ENCODE data around the gene KARS1. TPM values are rescaled to one million over a fixed set of nuclear protein-coding genes. Genes with fewer than 3 reads are reported as not detected.
A peak's percentile ranks its signal among the peaks of the same experiment; 100 is the strongest.

The KARS1 gene
- total RNA-seq, 4 donors from 2014 or later: 88.6 to 110 (median 100) TPM

GRCh38 chr16:75624921-75625334 lies 22.5 kb downstream of the KARS1 start:
- intact Hi-C loops (cut with DNase I; ENCODE audit: low total_unique reads): loop anchor here (10.0 kb wide), 1 partner anchor 160 kb away; the partner anchor contains the start of gene TMEM170A
- no peak overlapping the region for H3K4me3 ChIP-seq (ENCODE audit: low read depth, poor library complexity, severe bottlenecking)
- no peak for DNase-seq (ENCODE audit: low spot score in 2 of 2)
- TF ChIP-seq CTCF (IDR thresholded peaks at IDR 0.05): no peak
- TF ChIP-seq POLR2A (IDR thresholded peaks at IDR 0.05): no peak
- WGBS, 2 donors: 77 to 81% methylated on average over 4 of the region's 4 CpGs

GRCh38 chr16:75622761-75623605 lies 24.5 kb downstream of the KARS1 start, which contains the start of gene ADAT1:
ADAT1 (minus strand) TSS chr16:75623281; CDS start chr16:75620799, 2,482 bp downstream.
- TF ChIP-seq POLR2A (IDR thresholded peaks at IDR 0.05) (peak in 1 of 2 donors; percentile 13), CTCF (IDR thresholded peaks at IDR 0.05) (no peak)
- intact Hi-C loops (cut with DNase I; ENCODE audit: low total_unique reads): loop anchor here (10.0 kb wide), 1 partner anchor 158 kb away; the partner anchor contains the start of gene TMEM170A
- 0 to 1% methylated on average over 42 to 53 of the region's 62 CpGs for WGBS, 2 donors
- H3K4me3 ChIP-seq (ENCODE audit: low read depth, poor library complexity, severe bottlenecking): peak within 1 kb of the TSS; percentile 57
- DNase-seq (ENCODE audit: low spot score in 2 of 2): peak; percentile 98 to 100

- intact Hi-C loops (cut with DNase I; ENCODE audit: low total_unique reads): loop anchor here (10.0 kb wide), 1 partner anchor 156 kb away; the partner anchor contains the start of gene TMEM170A
- WGBS, 2 donors: 9 to 10% methylated on average over 2 of the region's 2 CpGs
- H3K4me3 ChIP-seq (ENCODE audit: low read depth, poor library complexity, severe bottlenecking): no peak overlapping the region
- no peak for TF ChIP-seq POLR2A (IDR thresholded peaks at IDR 0.05)
- no peak for TF ChIP-seq CTCF (IDR thresholded peaks at IDR 0.05)
- DNase-seq (ENCODE audit: low spot score in 2 of 2): no peak
Observed at GRCh38 chr16:75621170-75621477, 26.3 kb downstream of the KARS1 start.

- no peak for TF ChIP-seq CTCF (IDR thresholded peaks at IDR 0.05)
- TF ChIP-seq POLR2A (IDR thresholded peaks at IDR 0.05): no peak
- DNase-seq (ENCODE audit: low spot score in 2 of 2): no peak
- no peak overlapping the region for H3K4me3 ChIP-seq (ENCODE audit: low read depth, poor library complexity, severe bottlenecking)
- 86 to 89% methylated on average over 20 of the region's 20 CpGs for WGBS, 2 donors
- intact Hi-C loops (cut with DNase I; ENCODE audit: low total_unique reads): loop anchor here (10.0 kb wide), 1 partner anchor 156 kb away; the partner anchor contains the start of gene TMEM170A
Observed at GRCh38 chr16:75620326-75621169, 26.9 kb downstream of the KARS1 start.

- WGBS, 2 donors: 86 to 100% methylated on average over 2 of the region's 2 CpGs
- TF ChIP-seq POLR2A (IDR thresholded peaks at IDR 0.05) (no peak), CTCF (IDR thresholded peaks at IDR 0.05) (no peak)
- intact Hi-C loops (cut with DNase I; ENCODE audit: low total_unique reads): no loop called here
- H3K4me3 ChIP-seq (ENCODE audit: low read depth, poor library complexity, severe bottlenecking): no peak overlapping the region
- no peak for DNase-seq (ENCODE audit: low spot score in 2 of 2)
Observed at GRCh38 chr16:75618780-75619179, 28.7 kb downstream of the KARS1 start.
